Activated T-cell treated with anti-CD3 and anti-CD28 coated beads for 1 hour (primary cell): Measurements from ENCODE around the gene SIM2.

ENCODE experiments used
- DNase-seq: peaks from one replicate; pipeline ENCODE4 v3.0.0-alpha.2; 2020; ENCODE audit warnings: low read depth

The SIM2 gene

GRCh38 chr21:36765229-36765628 lies 66.3 kb downstream of the SIM2 start:
- DNase-seq, result no peak

GRCh38 chr21:36766511-36766910 lies 67.6 kb downstream of the SIM2 start:
- no peak for DNase-seq

GRCh38 chr21:36767096-36767495 lies 68.2 kb downstream of the SIM2 start:
- no peak for DNase-seq

- no peak for DNase-seq
These were observed 69.6 kb downstream of the SIM2 start for GRCh38 chr21:36768496-36768895.

- DNase-seq, result no peak
These were observed 70.3 kb downstream of the SIM2 start for GRCh38 chr21:36769051-36769839.

- DNase-seq, result no peak
These were observed 74.2 kb downstream of the SIM2 start for GRCh38 chr21:36773117-36773516.

GRCh38 chr21:36773995-36774394 lies 75.1 kb downstream of the SIM2 start:
- no peak for DNase-seq

- no peak for DNase-seq
These were observed 78.2 kb downstream of the SIM2 start for GRCh38 chr21:36776981-36777617.

GRCh38 chr21:36780861-36781260 lies 81.9 kb downstream of the SIM2 start:
- no peak for DNase-seq

- no peak for DNase-seq
These were observed 84.9 kb downstream of the SIM2 start for GRCh38 chr21:36783612-36784374.

GRCh38 chr21:36784947-36785346 lies 86.0 kb downstream of the SIM2 start:
- DNase-seq, result no peak

- DNase-seq, result no peak
These were observed 86.7 kb downstream of the SIM2 start for GRCh38 chr21:36785615-36786014.

- no peak for DNase-seq
These were observed 87.3 kb downstream of the SIM2 start for GRCh38 chr21:36786186-36786585.

GRCh38 chr21:36788120-36788638 lies 89.3 kb downstream of the SIM2 start:
- DNase-seq, result no peak

- no peak for DNase-seq
These were observed 91.7 kb downstream of the SIM2 start for GRCh38 chr21:36790616-36791015.

- DNase-seq, result no peak
These were observed 92.3 kb downstream of the SIM2 start for GRCh38 chr21:36791180-36791579.

GRCh38 chr21:36791695-36792470 lies 93.0 kb downstream of the SIM2 start:
- DNase-seq, result no peak

- no peak for DNase-seq
These were observed 93.6 kb downstream of the SIM2 start for GRCh38 chr21:36792505-36792967.

GRCh38 chr21:36796070-36796469 lies 97.2 kb downstream of the SIM2 start:
- DNase-seq, result no peak

- no peak for DNase-seq
These were observed 99.6 kb downstream of the SIM2 start for GRCh38 chr21:36798491-36798890.
